HG02642 (cell line): ENCODE data around the gene MEIS3.
"Not testable (repeated sequence)": the region's sequence is repeated elsewhere in the genome, so short reads cannot be mapped to it uniquely, and the experiment has no call there.

ENCODE experiments used
- ATAC-seq: cut with Tn5 transposase; IDR thresholded peaks from one replicate; pipeline ENCODE4 v1.9.1; 2021; ENCODE audit warnings: mild to moderate bottlenecking; ENCODE audit not compliant: unreplicated experiment, poor library complexity

MEIS3 gene

GRCh38 chr19:47390533-47391488 lies 28.5 kb downstream of the MEIS3 start:
- ATAC-seq = no peak

GRCh38 chr19:47389150-47389556 lies 30.2 kb downstream of the MEIS3 start:
- no peak for ATAC-seq

- not testable (repeated sequence) for ATAC-seq
Observed at GRCh38 chr19:47388721-47389120, 30.6 kb downstream of the MEIS3 start.

GRCh38 chr19:47387623-47388022 lies 31.7 kb downstream of the MEIS3 start:
- ATAC-seq = not testable (repeated sequence)

GRCh38 chr19:47386582-47386981 lies 32.7 kb downstream of the MEIS3 start:
- ATAC-seq = not testable (repeated sequence)

GRCh38 chr19:47384533-47384932 lies 34.8 kb downstream of the MEIS3 start:
- not testable (repeated sequence) for ATAC-seq

- ATAC-seq = not testable (repeated sequence)
Observed at GRCh38 chr19:47383890-47384289, 35.4 kb downstream of the MEIS3 start.

GRCh38 chr19:47381653-47382279 lies 37.6 kb downstream of the MEIS3 start:
- ATAC-seq = no peak

- no peak for ATAC-seq
Observed at GRCh38 chr19:47381121-47381520, 38.2 kb downstream of the MEIS3 start.

GRCh38 chr19:47380559-47380958 lies 38.8 kb downstream of the MEIS3 start:
- no peak for ATAC-seq

- no peak for ATAC-seq
Observed at GRCh38 chr19:47379381-47379938, 39.9 kb downstream of the MEIS3 start.

GRCh38 chr19:47378246-47378645 lies 41.1 kb downstream of the MEIS3 start:
- no peak for ATAC-seq

GRCh38 chr19:47377801-47378200 lies 41.5 kb downstream of the MEIS3 start:
- no peak for ATAC-seq

GRCh38 chr19:47377208-47377701 lies 42.1 kb downstream of the MEIS3 start:
- no peak for ATAC-seq

GRCh38 chr19:47376589-47377144 lies 42.7 kb downstream of the MEIS3 start:
- no peak for ATAC-seq

- no peak for ATAC-seq
Observed at GRCh38 chr19:47375694-47376588, 43.4 kb downstream of the MEIS3 start.

GRCh38 chr19:47374876-47375693 lies 44.2 kb downstream of the MEIS3 start:
- ATAC-seq = no peak

GRCh38 chr19:47373246-47374240 lies 45.8 kb downstream of the MEIS3 start:
- ATAC-seq = no peak
